GM12878 (cell line): ENCODE data around the gene VPS8. TPM values are rescaled to one million over a fixed set of nuclear protein-coding genes. Genes with fewer than 3 reads are reported as not detected.

Source experiments
- ATAC-seq: fragments of 200-7000 bp; cut with Tn5 transposase; 3 replicates; pipeline ENCODE4 v1.9.1; 2020; ENCODE audit warnings: mild to moderate bottlenecking, moderate library complexity
- BruUV-seq: library from RNA; stranded (reverse); fragments of 400-500 nt; replicated peaks from 2 replicates; lab custom pipeline; 2021; lab: Mats Ljungman, UMichigan
- CTCF ChIA-PET: fragments of 300-600 bp; sonication (Branson Sonifier 250); formaldehyde crosslinking; extraction: SDS; loops from one replicate; lab custom pipeline; 2021; ENCODE audit warnings: inconsistent platforms; lab: Yijun Ruan, JAX
- POLR2A ChIA-PET: fragments of 350-600 bp; formaldehyde crosslinking; extraction: SDS; loops from one replicate; lab custom pipeline; 2021; ENCODE audit warnings: inconsistent platforms; lab: Charles Lee
- RAD21 ChIA-PET: fragments of 300-600 bp; sonication (Branson Sonifier 250); formaldehyde crosslinking; loops from one replicate; lab custom pipeline; 2023; ENCODE audit warnings: antibody characterized with exemption; ENCODE audit not compliant: unreplicated experiment; lab: Charles Lee
- SMC1A ChIA-PET: fragments of 300-600 bp; sonication (Branson Sonifier 250); formaldehyde crosslinking; loops from one replicate; lab custom pipeline; 2023; ENCODE audit not compliant: unreplicated experiment, uncharacterized antibody; lab: Charles Lee
- DNase-seq: peaks from one replicate; pipeline ENCODE4 v3.0.0-alpha.2; 2011; ENCODE audit warnings: low read depth, low spot score
- FAIRE-seq: peaks from 3 replicates; lab custom pipeline; 2011; peaks lifted over from hg19 to GRCh38; lab: Jason Lieb, UNC
- H2AFZ ChIP-seq: 2 replicates; pipeline ENCODE4 v1.6.0; 2011; ENCODE audit warnings: low read depth, low read length, control low read depth; ENCODE audit not compliant: control insufficient read depth
- H3K27ac ChIP-seq: 2 replicates; pipeline ENCODE4 v1.5.1; 2011; ENCODE audit warnings: control low read depth; ENCODE audit not compliant: control insufficient read depth, insufficient read depth
- H3K27me3 ChIP-seq, 2 experiments: replicated peaks in 1 of 2; 2 replicates each; pipeline versions ENCODE4 v1.6.0 to v1.6.1; 2011; ENCODE audit warnings: low read length in 1 of 2; ENCODE audit not compliant: control insufficient read depth in 2 of 2, insufficient read depth in 2 of 2
- H3K36me3 ChIP-seq, 2 experiments: 2 replicates each; pipeline ENCODE4 v1.5.1; 2011; ENCODE audit warnings: low read length in 1 of 2; ENCODE audit not compliant: control insufficient read depth in 2 of 2, insufficient read depth in 2 of 2
- H3K4me1 ChIP-seq: 2 replicates; pipeline ENCODE4 v1.6.1; 2011; ENCODE audit warnings: mild to moderate bottlenecking, low read length, moderate library complexity, mixed read lengths; ENCODE audit not compliant: control insufficient read depth, insufficient read depth
- H3K4me2 ChIP-seq: 2 replicates; pipeline ENCODE4 v1.6.0; 2011; ENCODE audit warnings: control low read depth; ENCODE audit not compliant: control insufficient read depth, insufficient read depth
- H3K4me3 ChIP-seq: fragments of 200-600 bp; sonication (generic); 2 replicates; pipeline ENCODE4 v1.5.1; 2016
- H3K79me2 ChIP-seq: 2 replicates; pipeline ENCODE4 v1.6.0; 2011; ENCODE audit warnings: low read length; ENCODE audit not compliant: control insufficient read depth, insufficient read depth
- H3K9ac ChIP-seq: 2 replicates; pipeline ENCODE4 v1.8.0; 2011; ENCODE audit warnings: low read length, control low read depth, mixed read lengths; ENCODE audit not compliant: control insufficient read depth, insufficient read depth
- H3K9me3 ChIP-seq: replicated peaks from 3 replicates; pipeline ENCODE4 v1.5.1; 2011; ENCODE audit warnings: mild to moderate bottlenecking, low read length; ENCODE audit not compliant: control insufficient read depth, insufficient read depth
- H4K20me1 ChIP-seq: 2 replicates; pipeline ENCODE4 v1.6.0; 2011; ENCODE audit not compliant: control insufficient read depth, insufficient read depth
- ETV6 ChIP-seq, 2 experiments: fragments of 450-650 bp in 1 of 2; IDR thresholded peaks in 1 of 2; conservative IDR thresholded peaks in 1 of 2; 2 replicates each; pipeline ENCODE4 v1.6.1; 2014; ENCODE audit warnings: antibody characterized with exemption in 1 of 2, borderline replicate concordance in 1 of 2, low read depth in 1 of 2, mild to moderate bottlenecking in 1 of 2, moderate library complexity in 1 of 2
- FOXM1 ChIP-seq: IDR thresholded peaks from 2 replicates; pipeline ENCODE4 v1.6.1; 2012; ENCODE audit warnings: low read depth, mild to moderate bottlenecking, inconsistent platforms, low read length, moderate library complexity
- IKZF1 ChIP-seq: fragments of 450-650 bp; conservative IDR thresholded peaks from 2 replicates; pipeline ENCODE4 v1.6.1; 2017; ENCODE audit warnings: antibody characterized with exemption, mild to moderate bottlenecking
- NFYB ChIP-seq: IDR thresholded peaks from 2 replicates; pipeline ENCODE4 v1.6.1; 2011; ENCODE audit warnings: low read depth, mild to moderate bottlenecking, low read length, improper control_type of control experiment, moderate library complexity; ENCODE audit not compliant: insufficient read depth
- PAX8 ChIP-seq: fragments of 450-650 bp; IDR thresholded peaks from 2 replicates; pipeline ENCODE4 v1.6.1; 2017; ENCODE audit warnings: mild to moderate bottlenecking, moderate library complexity
- POLR2AphosphoS5 ChIP-seq: IDR thresholded peaks from 2 replicates; pipeline ENCODE4 v1.6.1; 2011; ENCODE audit warnings: mild to moderate bottlenecking, low read length, inconsistent platforms
- RAD21 ChIP-seq: IDR thresholded peaks from 2 replicates; pipeline ENCODE4 v1.6.1; 2011; ENCODE audit warnings: mild to moderate bottlenecking, low read depth, low read length, moderate library complexity; ENCODE audit not compliant: insufficient read depth
- RUNX3 ChIP-seq: IDR thresholded peaks from 2 replicates; pipeline ENCODE4 v1.6.1; 2012; ENCODE audit warnings: low read length, inconsistent platforms
- SMAD1 ChIP-seq: fragments of 450-650 bp; IDR thresholded peaks from 2 replicates; pipeline ENCODE4 v1.6.1; 2018; ENCODE audit warnings: mild to moderate bottlenecking, low read depth; ENCODE audit not compliant: partially characterized antibody
- TCF3 ChIP-seq: IDR thresholded peaks from 2 replicates; pipeline ENCODE4 v1.6.1; 2012; ENCODE audit warnings: low read depth, mild to moderate bottlenecking, low read length, borderline replicate concordance; ENCODE audit not compliant: insufficient read depth
- in situ Hi-C: fragments of 300-500 bp; cut with MboI; formaldehyde crosslinking; loops from 9 replicates; pipeline ENCODE4 v1.14.3; 2018; ENCODE audit warnings: mixed read lengths
- intact Hi-C: fragments of 100-400 bp; cut with micrococcal nuclease; formaldehyde crosslinking; loops from one replicate; pipeline ENCODE4 v1.14.2; 2022; ENCODE audit not compliant: unreplicated experiment
- polyA plus RNA-seq, 11 experiments: library from polyadenylated mRNA; depleted of rRNA in 4 of 11; unstranded in 6 of 11; stranded (reverse) in 5 of 11; fragments of >200 nt; fragmentation: Nextera tagmentation in 4 of 11; fragmentation: Illumina TruSeq in 1 of 11; extraction: Ambion mirVana in 4 of 11; extraction: Trizol in 1 of 11; gene quantifications; 1 replicate in 1 of 11; 2 replicates in 10 of 11; pipeline versions ENCODE4 v1.2.1 to v1.2.3, GENCODE V29; 2011 to 2016; ENCODE audit warnings: inconsistent platforms in 2 of 11, missing spikeins in 2 of 11, low read depth in 1 of 11
- total RNA-seq, 4 experiments: library from RNA; depleted of rRNA in 3 of 4; stranded (reverse); fragments of >200 nt in 3 of 4; fragmentation: Illumina TruSeq in 1 of 4; extraction: Trizol in 1 of 4; gene quantifications; 2 replicates each; pipeline versions ENCODE4 v1.2.1 to v1.2.3, GENCODE V29; 2013 to 2021
- TF ChIP-seq, protein P1 (sequence below): fragments of 450-650 bp; formaldehyde crosslinking; IDR thresholded peaks from 2 replicates; pipeline ENCODE4 v1.4.0; 2020; ENCODE audit warnings: mild to moderate bottlenecking, moderate library complexity
- TF ChIP-seq, protein P2 (sequence below): fragments of 450-650 bp; IDR thresholded peaks from 2 replicates; pipeline ENCODE4 v1.6.1; 2017; ENCODE audit warnings: antibody characterized with exemption, mild to moderate bottlenecking, moderate library complexity

VPS8 gene
- total and polyA plus RNA-seq, 10 of the 15 experiments (the other 5 are each of a cell fraction or from before 2014, with no cell fraction given) = 8.9 to 34.7 (median 20.9) TPM

DNA sequence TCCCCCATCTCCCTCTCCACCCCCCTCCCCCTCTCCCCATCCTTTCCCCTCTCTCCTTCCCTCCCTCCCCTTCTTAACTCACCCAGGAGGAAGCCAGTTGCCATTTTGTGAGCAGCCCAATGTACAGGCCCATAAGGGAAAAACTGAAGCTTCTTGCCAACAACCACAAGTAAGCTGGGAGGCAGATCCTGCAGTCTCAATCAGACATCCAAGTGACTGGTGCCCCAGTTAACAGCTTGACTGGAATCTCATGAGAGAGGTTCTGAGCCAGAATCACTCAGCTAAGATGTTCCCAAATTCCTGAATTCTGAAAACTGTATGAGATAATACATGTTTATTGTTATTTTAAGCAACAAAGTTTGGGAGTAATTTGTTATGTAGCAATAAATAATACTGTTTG lies 250.2 kb downstream of the VPS8 start:
- Histone ChIP-seq H2AFZ (no peak overlapping the region), H3K27me3 (no peaks in the 10 kb centered on the region), H3K27ac (no peak overlapping the region), H3K36me3 (no peaks in the 10 kb centered on the region), H3K9me3 (peaks cover 3% of the 10 kb centered on the region; the same call in 1 of the 3 replicates), H3K4me1 (no peaks in the 10 kb centered on the region), H3K4me2 (no peak overlapping the region), H3K79me2 (no peaks in the 10 kb centered on the region), H3K4me3 (no peak overlapping the region), H3K9ac (no peak overlapping the region), H4K20me1 (no peaks in the 10 kb centered on the region)
- POLR2A ChIA-PET = no interaction called here
- in situ Hi-C loops = no loop called here
- DNase-seq (no peak), ATAC-seq (no peak), FAIRE-seq (no peak)
- SMC1A ChIA-PET = no interaction called here
- TF ChIP-seq, protein P1, sequence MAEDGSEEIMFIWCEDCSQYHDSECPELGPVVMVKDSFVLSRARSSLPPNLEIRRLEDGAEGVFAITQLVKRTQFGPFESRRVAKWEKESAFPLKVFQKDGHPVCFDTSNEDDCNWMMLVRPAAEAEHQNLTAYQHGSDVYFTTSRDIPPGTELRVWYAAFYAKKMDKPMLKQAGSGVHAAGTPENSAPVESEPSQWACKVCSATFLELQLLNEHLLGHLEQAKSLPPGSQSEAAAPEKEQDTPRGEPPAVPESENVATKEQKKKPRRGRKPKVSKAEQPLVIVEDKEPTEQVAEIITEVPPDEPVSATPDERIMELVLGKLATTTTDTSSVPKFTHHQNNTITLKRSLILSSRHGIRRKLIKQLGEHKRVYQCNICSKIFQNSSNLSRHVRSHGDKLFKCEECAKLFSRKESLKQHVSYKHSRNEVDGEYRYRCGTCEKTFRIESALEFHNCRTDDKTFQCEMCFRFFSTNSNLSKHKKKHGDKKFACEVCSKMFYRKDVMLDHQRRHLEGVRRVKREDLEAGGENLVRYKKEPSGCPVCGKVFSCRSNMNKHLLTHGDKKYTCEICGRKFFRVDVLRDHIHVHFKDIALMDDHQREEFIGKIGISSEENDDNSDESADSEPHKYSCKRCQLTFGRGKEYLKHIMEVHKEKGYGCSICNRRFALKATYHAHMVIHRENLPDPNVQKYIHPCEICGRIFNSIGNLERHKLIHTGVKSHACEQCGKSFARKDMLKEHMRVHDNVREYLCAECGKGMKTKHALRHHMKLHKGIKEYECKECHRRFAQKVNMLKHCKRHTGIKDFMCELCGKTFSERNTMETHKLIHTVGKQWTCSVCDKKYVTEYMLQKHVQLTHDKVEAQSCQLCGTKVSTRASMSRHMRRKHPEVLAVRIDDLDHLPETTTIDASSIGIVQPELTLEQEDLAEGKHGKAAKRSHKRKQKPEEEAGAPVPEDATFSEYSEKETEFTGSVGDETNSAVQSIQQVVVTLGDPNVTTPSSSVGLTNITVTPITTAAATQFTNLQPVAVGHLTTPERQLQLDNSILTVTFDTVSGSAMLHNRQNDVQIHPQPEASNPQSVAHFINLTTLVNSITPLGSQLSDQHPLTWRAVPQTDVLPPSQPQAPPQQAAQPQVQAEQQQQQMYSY (CRISPR knock-in tag) = no peak
- no peak for TF ChIP-seq FOXM1
- no peak for TF ChIP-seq IKZF1
- TF ChIP-seq SMAD1 = no peak
- TF ChIP-seq NFYB = no peak
- no peak for TF ChIP-seq TCF3
- TF ChIP-seq RAD21 = no peak
- TF ChIP-seq RUNX3 = no peak
- TF ChIP-seq, protein P2, sequence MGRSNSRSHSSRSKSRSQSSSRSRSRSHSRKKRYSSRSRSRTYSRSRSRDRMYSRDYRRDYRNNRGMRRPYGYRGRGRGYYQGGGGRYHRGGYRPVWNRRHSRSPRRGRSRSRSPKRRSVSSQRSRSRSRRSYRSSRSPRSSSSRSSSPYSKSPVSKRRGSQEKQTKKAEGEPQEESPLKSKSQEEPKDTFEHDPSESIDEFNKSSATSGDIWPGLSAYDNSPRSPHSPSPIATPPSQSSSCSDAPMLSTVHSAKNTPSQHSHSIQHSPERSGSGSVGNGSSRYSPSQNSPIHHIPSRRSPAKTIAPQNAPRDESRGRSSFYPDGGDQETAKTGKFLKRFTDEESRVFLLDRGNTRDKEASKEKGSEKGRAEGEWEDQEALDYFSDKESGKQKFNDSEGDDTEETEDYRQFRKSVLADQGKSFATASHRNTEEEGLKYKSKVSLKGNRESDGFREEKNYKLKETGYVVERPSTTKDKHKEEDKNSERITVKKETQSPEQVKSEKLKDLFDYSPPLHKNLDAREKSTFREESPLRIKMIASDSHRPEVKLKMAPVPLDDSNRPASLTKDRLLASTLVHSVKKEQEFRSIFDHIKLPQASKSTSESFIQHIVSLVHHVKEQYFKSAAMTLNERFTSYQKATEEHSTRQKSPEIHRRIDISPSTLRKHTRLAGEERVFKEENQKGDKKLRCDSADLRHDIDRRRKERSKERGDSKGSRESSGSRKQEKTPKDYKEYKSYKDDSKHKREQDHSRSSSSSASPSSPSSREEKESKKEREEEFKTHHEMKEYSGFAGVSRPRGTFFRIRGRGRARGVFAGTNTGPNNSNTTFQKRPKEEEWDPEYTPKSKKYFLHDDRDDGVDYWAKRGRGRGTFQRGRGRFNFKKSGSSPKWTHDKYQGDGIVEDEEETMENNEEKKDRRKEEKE = no peak
- TF ChIP-seq PAX8 = no peak
- no peak for TF ChIP-seq ETV6 (conservative IDR thresholded peaks at IDR 0.05 in 1 of 2, IDR thresholded peaks at IDR 0.05 in 1 of 2; ENCODE audit: borderline replicate concordance in 1 of 2, low read depth in 1 of 2)
- TF ChIP-seq POLR2AphosphoS5 = no peak
- BruUV-seq = no TSS peak
- CTCF ChIA-PET = no interaction called here
- intact Hi-C loops = no loop called here
- RAD21 ChIA-PET = interaction anchor here (0.6 kb wide), 1 partner anchor 207 kb away, joined by 4 read pairs; no protein-coding TSS in a partner anchor
